ENCODE measurements around the gene ZNF230. TPM values are rescaled to one million over a fixed set of nuclear protein-coding genes. Genes with fewer than 3 reads are reported as not detected.

ZNF230 gene
- total and polyA plus RNA-seq, 2 donors (not counting 3 experiments of a cell fraction or from before 2014, with no cell fraction given): 1.4 to 2.9 TPM

DNA sequence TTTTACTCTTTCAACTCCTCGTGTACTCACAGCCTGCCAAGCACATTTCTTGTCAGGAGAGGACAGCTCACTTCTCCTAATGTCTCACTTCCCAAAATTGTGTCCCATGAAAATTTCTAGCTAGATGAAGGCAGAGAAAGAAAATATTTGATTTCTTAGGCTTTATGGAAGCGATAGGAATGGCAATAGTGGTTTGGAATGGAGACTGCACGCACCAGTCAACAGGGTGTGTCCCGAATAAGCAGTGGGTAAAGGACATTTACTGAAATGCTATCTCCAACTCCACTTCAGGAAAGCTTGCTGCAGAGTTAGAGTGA lies 22.1 kb downstream of the ZNF230 start:
- Histone ChIP-seq H3K27me3 (ENCODE audit: control insufficient read depth in 2 of 2, insufficient read depth in 2 of 2, low read length in 2 of 2) (peaks cover 2 to 3% of the 10 kb centered on the region in 2 experiments), H4K20me1 (replicated peaks; ENCODE audit: control insufficient read depth, extremely low read depth, insufficient read depth, low read length) (no peaks in the 10 kb centered on the region), H3K79me2 (ENCODE audit: control insufficient read depth, insufficient read depth, low read length) (no peaks in the 10 kb centered on the region), H2AFZ (ENCODE audit: low read depth, low read length) (peak overlapping the region; percentile 99), H3K27ac (ENCODE audit: insufficient read depth, low read depth, low read length) (no peak overlapping the region), H3K4me1 (ENCODE audit: control insufficient read depth, extremely low read depth, insufficient read depth, low read length) (no peaks in the 10 kb centered on the region), H3K4me2 (ENCODE audit: insufficient read depth, low read length) (peak overlapping the region; percentile 93), H3K9ac (replicated peaks; ENCODE audit: extremely low read depth, insufficient read depth, low read length) (no peak overlapping the region), H3K9me1 (replicated peaks; ENCODE audit: control insufficient read depth, extremely low read depth, insufficient read depth, low read length) (no peaks in the 10 kb centered on the region), H3K9me3 (replicated peaks; ENCODE audit: control insufficient read depth, insufficient read depth, low read length) (no peaks in the 10 kb centered on the region), H3K36me3 (ENCODE audit: control insufficient read depth in 2 of 2, extremely low read depth in 1 of 2, insufficient read depth in 2 of 2, low read length in 2 of 2) (peaks cover 6 to 11% of the 10 kb centered on the region in 2 experiments), H3K4me3 (replicated peaks in 1 of 3; ENCODE audit: insufficient read depth in 1 of 3, low read depth in 1 of 3, low read length in 3 of 3) (peak overlapping the region; percentile 76 to 91 (median 88))
- intact Hi-C loops (cut with micrococcal nuclease): loop anchor here (1.0 to 2.0 kb wide), 4 partner anchors 23 to 88 kb away; partner anchors contain the start of genes ZNF221, ZNF225 and ZNF230
- no peak for TF ChIP-seq FOS (IDR thresholded peaks at IDR 0.05; ENCODE audit: borderline replicate concordance, insufficient read depth, low read length)
- TF ChIP-seq MYC (IDR thresholded peaks at IDR 0.05; ENCODE audit: low read depth, low read length): no peak
- TF ChIP-seq POLR2A (IDR thresholded peaks at IDR 0.05; ENCODE audit: low read depth, low read length): no peak
- TF ChIP-seq GATA2 (IDR thresholded peaks at IDR 0.05; ENCODE audit: insufficient read depth, insufficient read length, low read depth, low read length): no peak
- TF ChIP-seq, protein P1, sequence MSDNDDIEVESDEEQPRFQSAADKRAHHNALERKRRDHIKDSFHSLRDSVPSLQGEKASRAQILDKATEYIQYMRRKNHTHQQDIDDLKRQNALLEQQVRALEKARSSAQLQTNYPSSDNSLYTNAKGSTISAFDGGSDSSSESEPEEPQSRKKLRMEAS (IDR thresholded peaks at IDR 0.05; ENCODE audit: insufficient read depth, insufficient read length): no peak
- TF ChIP-seq JUN (IDR thresholded peaks at IDR 0.05; ENCODE audit: borderline replicate concordance, insufficient read depth, insufficient read length, low read depth): no peak
- no peak for TF ChIP-seq POLR2AphosphoS5 (IDR thresholded peaks at IDR 0.05; ENCODE audit: insufficient read depth, low read depth, low read length)
- TF ChIP-seq EZH2 (IDR thresholded peaks at IDR 0.05; ENCODE audit: borderline replicate concordance, low read depth, low read length, severe bottlenecking): no peak
- TF ChIP-seq, protein P2, sequence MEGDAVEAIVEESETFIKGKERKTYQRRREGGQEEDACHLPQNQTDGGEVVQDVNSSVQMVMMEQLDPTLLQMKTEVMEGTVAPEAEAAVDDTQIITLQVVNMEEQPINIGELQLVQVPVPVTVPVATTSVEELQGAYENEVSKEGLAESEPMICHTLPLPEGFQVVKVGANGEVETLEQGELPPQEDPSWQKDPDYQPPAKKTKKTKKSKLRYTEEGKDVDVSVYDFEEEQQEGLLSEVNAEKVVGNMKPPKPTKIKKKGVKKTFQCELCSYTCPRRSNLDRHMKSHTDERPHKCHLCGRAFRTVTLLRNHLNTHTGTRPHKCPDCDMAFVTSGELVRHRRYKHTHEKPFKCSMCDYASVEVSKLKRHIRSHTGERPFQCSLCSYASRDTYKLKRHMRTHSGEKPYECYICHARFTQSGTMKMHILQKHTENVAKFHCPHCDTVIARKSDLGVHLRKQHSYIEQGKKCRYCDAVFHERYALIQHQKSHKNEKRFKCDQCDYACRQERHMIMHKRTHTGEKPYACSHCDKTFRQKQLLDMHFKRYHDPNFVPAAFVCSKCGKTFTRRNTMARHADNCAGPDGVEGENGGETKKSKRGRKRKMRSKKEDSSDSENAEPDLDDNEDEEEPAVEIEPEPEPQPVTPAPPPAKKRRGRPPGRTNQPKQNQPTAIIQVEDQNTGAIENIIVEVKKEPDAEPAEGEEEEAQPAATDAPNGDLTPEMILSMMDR (IDR thresholded peaks at IDR 0.05; ENCODE audit: extremely low read depth in 1 of 2, insufficient read depth in 1 of 2, low read depth in 1 of 2, low read length in 2 of 2): no peak
- dilution Hi-C loops (cut with MboI; ENCODE audit: extremely low pct_ligation_motif_present, low sequenced_read_pairs): no loop called here
- peak; percentile 18 for FAIRE-seq
- no TSS peak for BruUV-seq (replicated peaks)
- CTCF ChIA-PET: no interaction called here
- POLR2A ChIA-PET: no interaction called here
- no peak for DNase-seq (ENCODE audit: low read depth, low spot score)

Measured in endothelial cell of umbilical vein (primary cell).